ACHN (cell line): ENCODE measurements around the gene LRRC8E.
"Not testable (repeated sequence)": the region's sequence is repeated elsewhere in the genome, so short reads cannot be mapped to it uniquely, and the experiment has no call there.

Experiments used
- DNase-seq: peaks from one replicate; pipeline ENCODE4 v3.0.0-alpha.2; 2015
- in situ Hi-C: cut with HindIII; loops from 2 replicates; pipeline ENCODE4 v1.10.0; 2017; ENCODE audit warnings: low sequenced_read_pairs, low pct_ligation_motif_present, low pct_unique_long_range_greater_than_20kb

Gene LRRC8E

GRCh38 chr19:7852851-7853769 is 35.2 kb upstream of the LRRC8E start:
- DNase-seq, result peak; percentile 56
- in situ Hi-C loops, result no loop called here

- in situ Hi-C loops, result no loop called here
- DNase-seq, result no peak
These were observed 34.6 kb upstream of the LRRC8E start for GRCh38 chr19:7853770-7854128.

- DNase-seq, result no peak
- in situ Hi-C loops, result no loop called here
These were observed 32.7 kb upstream of the LRRC8E start for GRCh38 chr19:7855426-7856108.

- in situ Hi-C loops, result no loop called here
- no peak for DNase-seq
These were observed 32.2 kb upstream of the LRRC8E start for GRCh38 chr19:7856109-7856591.

GRCh38 chr19:7856679-7857663 is 31.3 kb upstream of the LRRC8E start:
- in situ Hi-C loops, result no loop called here
- DNase-seq, result no peak

- no peak for DNase-seq
- in situ Hi-C loops, result no loop called here
These were observed 30.6 kb upstream of the LRRC8E start for GRCh38 chr19:7857727-7858108.

GRCh38 chr19:7858109-7858770 is 30.1 kb upstream of the LRRC8E start:
- in situ Hi-C loops, result no loop called here
- no peak for DNase-seq

- in situ Hi-C loops, DNase-seq: not testable (repeated sequence)
These were observed 29.2 kb upstream of the LRRC8E start for GRCh38 chr19:7859087-7859486.

GRCh38 chr19:7859831-7860713 is 28.2 kb upstream of the LRRC8E start:
- in situ Hi-C loops, result no loop called here
- no peak for DNase-seq

- in situ Hi-C loops, result no loop called here
- DNase-seq, result no peak
These were observed 27.3 kb upstream of the LRRC8E start for GRCh38 chr19:7860714-7861618.

- in situ Hi-C loops, result no loop called here
- DNase-seq, result no peak
These were observed 26.5 kb upstream of the LRRC8E start for GRCh38 chr19:7861619-7862412.

- in situ Hi-C loops, result no loop called here
- no peak for DNase-seq
These were observed 25.8 kb upstream of the LRRC8E start for GRCh38 chr19:7862413-7862951.

- in situ Hi-C loops, result no loop called here
- DNase-seq, result no peak
These were observed 24.9 kb upstream of the LRRC8E start for GRCh38 chr19:7863157-7863970.

GRCh38 chr19:7863971-7864689 is 24.2 kb upstream of the LRRC8E start:
- in situ Hi-C loops, result no loop called here
- DNase-seq, result no peak
